Natural killer cell treated with Interleukin-12 subunit alpha and Interleukin-12 subunit beta and Interleukin-15 and Interleukin-18, amount 100 ng/mL, for 72 hours (primary cell): ENCODE data around the gene STK39. TPM values are rescaled to one million over a fixed set of nuclear protein-coding genes. Genes with fewer than 3 reads are reported as not detected.

Experiments
- ATAC-seq, 2 donors: fragments of 150-1000 bp; cut with Tn5 transposase in 1 of 2; sonication (Bioruptor Pico), chemical (Tn5 transposase) in 1 of 2; 2 replicates each; pipeline ENCODE4 v1.10.0; 2021
- DNase-seq: peaks from one replicate; pipeline ENCODE4 v3.0.0; 2022; ENCODE audit warnings: low spot score
- H3K27ac Mint-ChIP-seq, 2 donors: 1 replicate in 1 of 2; 2 replicates in 1 of 2; pipeline ENCODE4 v1.8.0; 2022; ENCODE audit warnings: mixed read lengths in 2 of 2, mild to moderate bottlenecking in 1 of 2, moderate library complexity in 1 of 2
- H3K27me3 Mint-ChIP-seq, 2 donors: 1 replicate in 1 of 2; 2 replicates in 1 of 2; pipeline ENCODE4 v1.8.0; 2022; ENCODE audit warnings: mixed read lengths in 2 of 2
- H3K36me3 Mint-ChIP-seq: one replicate; pipeline ENCODE4 v1.8.0; 2022; ENCODE audit warnings: mixed read lengths
- H3K4me1 Mint-ChIP-seq, 2 donors: 1 replicate in 1 of 2; 2 replicates in 1 of 2; pipeline ENCODE4 v1.8.0; 2022; ENCODE audit warnings: low read depth in 2 of 2, mixed read lengths in 2 of 2, mild to moderate bottlenecking in 1 of 2
- H3K4me3 Mint-ChIP-seq: one replicate; pipeline ENCODE4 v1.8.0; 2022; ENCODE audit warnings: mixed read lengths
- H3K9me3 Mint-ChIP-seq: 2 replicates; pipeline ENCODE4 v1.8.0; 2022; ENCODE audit warnings: mixed read lengths
- total RNA-seq, 2 donors: library from RNA; stranded (reverse); gene quantifications; one replicate each; pipeline ENCODE4 v1.2.3, GENCODE V29; 2022

STK39 gene
- total RNA-seq, 2 donors from 2014 or later = 39.1 to 52.0 TPM

DNA sequence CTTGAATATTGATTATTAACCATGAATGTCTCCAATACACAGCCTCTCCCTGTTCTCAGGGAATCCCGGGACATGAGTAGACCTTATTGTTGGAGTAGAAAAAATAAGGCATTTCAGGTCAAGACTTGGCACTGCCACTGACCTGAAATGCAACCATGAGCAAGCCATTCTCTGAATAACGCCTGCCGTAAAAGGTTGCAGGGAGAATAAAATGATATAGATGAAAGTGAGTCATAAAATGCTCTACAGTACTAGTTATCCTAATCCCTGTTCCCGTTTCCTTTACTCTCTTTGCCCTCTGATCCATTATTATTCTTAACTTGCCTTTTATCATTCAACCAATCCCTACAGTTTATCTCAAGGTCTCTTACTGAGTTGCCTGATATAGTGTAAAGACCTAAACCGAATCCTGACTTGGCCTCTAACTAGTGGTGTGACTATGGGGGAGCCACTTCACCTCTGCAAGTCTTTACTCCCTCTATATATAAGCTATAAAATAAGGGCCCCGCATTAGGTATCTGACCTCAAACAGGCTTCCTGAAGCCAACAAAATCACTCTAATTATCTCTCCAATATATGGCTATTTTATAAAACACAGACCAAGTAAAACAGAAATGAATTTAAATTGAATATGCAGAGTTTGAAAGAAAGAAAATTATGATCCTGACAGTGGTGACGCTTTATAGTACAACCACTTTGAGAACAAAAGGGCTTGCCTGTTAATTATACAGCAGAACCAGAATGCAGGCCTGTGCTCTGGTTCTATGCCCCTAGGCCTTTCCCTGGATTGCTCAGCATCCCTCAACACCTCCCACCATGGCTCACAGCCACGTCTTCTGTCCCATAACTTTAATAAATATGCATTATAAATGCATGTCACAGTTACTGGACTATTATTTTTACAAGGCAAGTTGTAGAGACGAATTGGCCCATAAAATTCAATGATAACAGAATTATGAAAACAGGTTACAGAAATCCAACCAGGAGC is 183.1 kb downstream of the STK39 start:
- Mint-ChIP-seq H3K4me1 (peaks cover 0 to 12% of the 10 kb centered on the region in 2 donors), H3K4me3 (no peak overlapping the region), H3K27ac (no peak overlapping the region), H3K27me3 (no peaks in the 10 kb centered on the region), H3K36me3 (peaks cover 5% of the 10 kb centered on the region), H3K9me3 (no peaks in the 10 kb centered on the region)
- ATAC-seq (no peak), DNase-seq (no peak)

DNA sequence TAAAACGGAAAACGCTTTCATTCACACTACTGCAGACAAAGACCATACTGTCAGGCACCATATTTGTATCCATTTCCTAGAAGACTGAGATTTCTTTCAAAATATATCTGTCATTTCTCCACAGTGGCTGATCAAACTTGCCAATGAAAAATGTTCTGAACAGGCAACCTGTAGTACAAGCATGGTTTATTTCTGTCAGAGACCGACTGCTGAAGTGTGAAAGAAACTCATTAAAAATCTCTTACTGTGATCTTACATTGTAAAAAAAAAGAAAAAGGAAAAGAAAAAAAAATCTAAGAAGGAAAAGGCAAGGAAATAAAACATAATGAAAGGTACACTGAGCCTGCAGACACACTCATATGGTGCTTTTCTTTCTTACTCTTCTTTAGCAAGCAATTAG is 184.5 kb downstream of the STK39 start:
- Mint-ChIP-seq H3K27me3 (no peaks in the 10 kb centered on the region), H3K4me1 (peaks cover 0 to 8% of the 10 kb centered on the region in 2 donors), H3K36me3 (peaks cover 5% of the 10 kb centered on the region), H3K9me3 (no peaks in the 10 kb centered on the region), H3K27ac (no peak overlapping the region), H3K4me3 (no peak overlapping the region)
- DNase-seq (no peak), ATAC-seq (no peak)

DNA sequence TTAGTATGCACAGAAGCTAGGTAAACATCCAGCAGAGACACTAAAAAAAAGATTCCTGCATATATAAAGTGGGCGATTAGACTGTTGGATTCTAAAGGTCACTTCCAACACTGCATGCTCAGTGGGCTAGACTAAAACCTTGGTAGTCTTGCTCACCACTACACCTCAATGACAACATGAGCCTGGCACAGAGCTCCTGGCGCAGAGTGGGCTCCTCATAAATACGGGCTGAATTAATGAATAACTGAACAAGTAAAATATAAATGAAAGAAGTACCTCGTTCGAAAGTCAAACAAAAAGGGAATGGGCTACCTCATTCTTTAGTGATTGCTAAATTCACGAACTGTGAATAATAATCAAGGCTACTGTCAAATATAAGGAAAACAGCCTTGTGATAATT is 185.3 kb downstream of the STK39 start:
- peaks cover 5% of the 10 kb centered on the region for H3K36me3 Mint-ChIP-seq
- H3K9me3 Mint-ChIP-seq = no peaks in the 10 kb centered on the region
- no peak for DNase-seq
- no peaks in the 10 kb centered on the region for H3K4me1 Mint-ChIP-seq
- ATAC-seq = no peak
- H3K27me3 Mint-ChIP-seq = no peaks in the 10 kb centered on the region
- H3K27ac Mint-ChIP-seq = no peak overlapping the region
- H3K4me3 Mint-ChIP-seq = no peak overlapping the region

DNA sequence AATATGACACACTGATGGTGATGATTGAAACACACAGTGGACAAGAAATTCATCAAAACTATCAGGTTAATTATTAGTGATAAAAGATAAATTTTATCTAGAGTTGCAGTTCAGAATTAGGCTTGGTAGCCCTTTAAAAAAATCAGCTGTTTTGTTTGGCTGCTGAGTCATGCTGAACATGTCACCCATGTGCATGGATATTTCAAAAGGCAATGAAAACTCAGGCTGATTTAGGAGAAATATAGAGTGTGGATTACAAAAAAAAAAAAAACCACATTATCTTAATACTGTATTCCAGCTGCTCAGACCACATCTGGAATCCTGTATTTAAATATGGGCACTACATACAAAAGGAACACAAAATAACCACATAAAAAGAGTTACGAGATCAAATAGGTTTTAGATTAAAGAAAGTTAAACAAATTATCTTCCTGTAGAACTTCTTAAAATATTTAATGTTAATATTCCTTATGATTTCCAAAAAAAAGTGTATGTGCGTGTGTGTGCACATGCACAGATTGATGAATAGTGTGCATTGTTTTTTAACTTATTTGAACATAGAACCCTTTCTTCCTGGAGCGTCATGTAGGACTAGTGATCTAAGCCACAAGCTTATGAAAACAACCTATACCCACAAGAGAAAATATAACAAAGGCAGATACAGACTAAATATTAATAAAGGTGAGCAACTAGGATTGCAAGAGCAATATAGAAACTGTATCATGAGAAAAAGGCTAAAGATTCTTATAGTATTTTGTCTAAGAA is 186.2 kb downstream of the STK39 start:
- H3K4me1 Mint-ChIP-seq = no peaks in the 10 kb centered on the region
- no peak overlapping the region for H3K27ac Mint-ChIP-seq
- H3K4me3 Mint-ChIP-seq = no peak overlapping the region
- no peaks in the 10 kb centered on the region for H3K27me3 Mint-ChIP-seq
- ATAC-seq (no peak), DNase-seq (no peak)
- no peaks in the 10 kb centered on the region for H3K9me3 Mint-ChIP-seq
- H3K36me3 Mint-ChIP-seq = peaks cover 5% of the 10 kb centered on the region

DNA sequence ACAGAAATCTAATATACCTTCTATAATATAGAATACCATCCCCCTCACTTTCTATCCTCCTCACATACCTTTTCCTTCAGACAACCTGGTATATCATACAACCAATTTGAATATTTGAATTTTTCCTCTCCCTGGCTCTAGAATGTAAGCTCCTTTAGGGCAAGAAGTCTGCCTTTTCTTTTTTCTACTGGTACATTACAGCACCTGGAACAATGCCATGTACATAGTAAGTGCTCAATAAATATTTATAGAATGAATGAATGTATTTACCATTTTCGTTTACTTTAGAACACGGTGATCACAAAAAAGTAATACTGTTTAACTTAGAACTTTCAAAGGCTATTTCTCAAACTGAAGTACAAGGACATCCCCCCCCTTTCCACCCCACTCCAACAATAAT is 187.6 kb downstream of the STK39 start:
- no peak overlapping the region for H3K27ac Mint-ChIP-seq
- DNase-seq (no peak), ATAC-seq (no peak)
- H3K4me1 Mint-ChIP-seq = peaks cover 2 to 3% of the 10 kb centered on the region in 2 donors
- no peaks in the 10 kb centered on the region for H3K9me3 Mint-ChIP-seq
- peaks cover 5% of the 10 kb centered on the region for H3K36me3 Mint-ChIP-seq
- no peaks in the 10 kb centered on the region for H3K27me3 Mint-ChIP-seq
- H3K4me3 Mint-ChIP-seq = no peak overlapping the region

DNA sequence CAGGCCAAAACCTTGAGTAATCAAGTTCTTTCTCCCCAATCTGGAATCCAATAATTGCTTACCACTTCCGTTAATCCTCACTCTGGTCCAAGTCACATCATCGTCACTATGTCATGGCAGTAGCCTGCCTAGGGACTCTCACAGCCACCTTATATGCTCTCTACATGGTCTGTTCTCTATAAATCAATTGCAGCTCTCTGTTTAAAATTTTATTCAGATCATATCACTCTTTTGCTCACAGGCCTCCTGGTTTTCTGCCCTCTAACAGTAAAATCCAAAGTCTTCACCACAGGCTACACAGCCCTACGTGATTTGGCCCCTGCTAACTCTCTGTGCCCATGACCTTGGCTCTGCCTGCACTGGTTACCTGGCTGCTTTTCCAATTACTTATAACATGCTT is 188.7 kb downstream of the STK39 start:
- no peaks in the 10 kb centered on the region for H3K9me3 Mint-ChIP-seq
- no peaks in the 10 kb centered on the region for H3K27me3 Mint-ChIP-seq
- no peak overlapping the region for H3K27ac Mint-ChIP-seq
- ATAC-seq = no peak
- H3K4me1 Mint-ChIP-seq = peaks cover 5 to 7% of the 10 kb centered on the region in 2 donors
- DNase-seq = no peak
- H3K36me3 Mint-ChIP-seq = peaks cover 5% of the 10 kb centered on the region
- H3K4me3 Mint-ChIP-seq = no peak overlapping the region

DNA sequence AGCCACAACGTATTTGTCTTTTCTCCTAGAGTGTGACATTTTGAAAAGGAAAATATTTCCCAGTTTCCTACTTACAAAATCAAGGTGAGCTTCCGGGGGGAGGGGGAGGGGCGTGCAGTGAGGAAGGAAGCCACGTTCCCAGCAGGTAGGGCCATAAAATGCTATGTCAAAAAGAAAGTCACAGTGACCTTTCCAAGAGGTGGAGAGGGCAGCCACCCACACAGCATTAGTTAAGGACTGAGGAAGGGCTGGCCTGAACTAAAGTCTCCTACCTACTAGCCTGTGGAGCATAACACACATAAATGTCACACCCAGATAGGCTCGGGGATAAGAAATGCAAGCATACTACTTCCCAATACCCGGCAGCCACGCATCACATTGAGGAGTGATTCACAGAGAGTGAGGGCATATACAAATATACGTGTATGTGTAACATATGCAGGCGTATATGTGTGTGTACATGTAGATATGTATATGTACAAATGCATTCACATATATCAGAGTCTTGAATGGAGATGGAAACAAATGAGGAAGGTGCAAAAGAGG is 191.1 kb downstream of the STK39 start:
- Mint-ChIP-seq H3K27me3 (no peaks in the 10 kb centered on the region), H3K9me3 (no peaks in the 10 kb centered on the region), H3K36me3 (no peaks in the 10 kb centered on the region)

DNA sequence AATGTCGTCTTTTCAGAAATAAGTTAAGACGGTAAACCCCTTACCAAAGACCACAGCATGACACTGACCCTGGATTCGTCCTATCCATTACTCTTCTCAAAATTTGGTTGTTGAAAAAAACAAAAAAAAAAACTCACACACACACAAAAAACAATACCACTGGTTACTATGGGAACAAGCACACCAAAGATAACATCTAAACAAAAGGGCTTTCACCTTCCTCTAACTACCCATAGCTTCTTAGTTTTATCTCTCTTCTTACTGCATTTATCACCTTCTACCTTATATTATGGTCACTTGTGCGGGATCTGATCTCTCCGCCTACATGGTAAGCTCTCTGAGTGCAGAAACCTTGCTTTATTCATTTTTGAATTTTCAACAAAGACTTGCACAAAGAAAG is 192.7 kb downstream of the STK39 start:
- DNase-seq = no peak
- no peak for ATAC-seq
- Mint-ChIP-seq H3K27me3 (no peaks in the 10 kb centered on the region), H3K27ac (no peak overlapping the region), H3K4me3 (no peak overlapping the region), H3K36me3 (peaks cover 3% of the 10 kb centered on the region), H3K4me1 (peaks cover 9% of the 10 kb centered on the region in 2 donors), H3K9me3 (no peaks in the 10 kb centered on the region)

More for the DNA sequence above, 191.1 kb downstream of the STK39 start:
- ATAC-seq = no peak
- Mint-ChIP-seq H3K27ac (no peak overlapping the region), H3K4me3 (no peak overlapping the region), H3K4me1 (peaks cover 5 to 9% of the 10 kb centered on the region in 2 donors)
- no peak for DNase-seq

DNA sequence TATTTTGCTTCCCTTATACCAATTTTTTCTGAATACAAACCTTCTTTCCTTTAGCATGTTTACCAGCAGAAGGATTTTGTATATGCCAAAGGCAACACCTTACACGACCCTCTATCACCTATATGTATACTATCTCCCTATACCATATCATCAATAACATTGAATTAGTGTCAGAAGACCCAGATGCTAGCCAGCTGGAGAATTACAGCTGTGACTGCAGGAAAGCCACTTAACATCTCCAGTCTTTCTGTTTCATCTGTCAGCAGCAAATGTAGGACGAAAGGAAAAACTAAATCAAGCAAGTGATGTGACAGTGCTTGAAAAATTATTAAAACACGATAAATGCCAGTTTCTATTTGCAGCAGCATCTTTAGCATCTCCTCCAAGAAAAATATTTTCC is 193.7 kb downstream of the STK39 start:
- peaks cover 13 to 15% of the 10 kb centered on the region in 2 donors for H3K4me1 Mint-ChIP-seq
- no peak for DNase-seq
- H3K9me3 Mint-ChIP-seq = no peaks in the 10 kb centered on the region
- H3K27me3 Mint-ChIP-seq = no peaks in the 10 kb centered on the region
- peaks cover 6% of the 10 kb centered on the region for H3K36me3 Mint-ChIP-seq
- no peak for ATAC-seq
- peak overlapping the region in 1 of 2 donors; percentile 50 for H3K27ac Mint-ChIP-seq
- no peak overlapping the region for H3K4me3 Mint-ChIP-seq

DNA sequence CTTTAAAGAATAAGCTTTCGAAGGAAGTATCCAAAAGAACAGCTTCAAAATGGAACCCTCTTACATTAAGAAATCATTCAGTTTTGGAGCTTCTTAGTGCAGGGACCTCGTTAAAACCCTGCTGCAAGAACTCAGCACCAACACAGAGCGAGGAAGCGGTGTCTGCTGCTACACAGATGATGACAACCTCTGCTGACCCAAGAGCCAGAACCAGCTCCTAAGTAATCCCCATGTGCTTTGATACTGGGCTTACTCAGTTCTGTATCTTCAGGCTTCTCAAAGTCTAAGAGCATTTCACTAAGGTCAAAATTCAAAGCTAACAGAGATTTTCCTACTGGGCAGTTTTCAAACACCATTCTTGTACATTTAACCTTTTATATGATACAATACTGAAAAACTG is 194.6 kb downstream of the STK39 start:
- Mint-ChIP-seq H3K36me3 (peaks cover 6% of the 10 kb centered on the region), H3K4me3 (no peak overlapping the region)
- ATAC-seq = no peak

DNA sequence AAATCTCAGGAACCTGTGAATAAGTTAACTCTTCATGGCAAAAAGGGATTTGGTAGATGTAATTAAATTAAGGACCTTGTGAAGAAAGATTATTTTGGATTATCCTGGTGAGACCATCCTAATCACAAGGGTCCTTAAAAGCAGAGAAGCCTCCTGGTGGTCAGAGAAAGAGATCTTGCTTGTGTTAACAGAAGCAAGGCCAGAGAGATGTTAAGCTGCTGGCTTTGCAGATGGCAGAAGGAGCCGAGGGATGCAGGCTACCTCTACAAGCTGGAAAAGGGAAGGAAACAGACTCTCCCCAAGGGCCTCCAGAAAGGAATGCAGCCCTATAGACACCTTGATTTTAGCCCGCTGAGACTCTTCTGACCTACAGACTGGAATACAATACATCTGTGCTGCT is 197.0 kb downstream of the STK39 start:
- Mint-ChIP-seq H3K27ac (peak overlapping the region in 1 of 2 donors; percentile 17), H3K27me3 (no peaks in the 10 kb centered on the region), H3K9me3 (no peaks in the 10 kb centered on the region), H3K36me3 (peaks cover 6% of the 10 kb centered on the region), H3K4me3 (no peak overlapping the region), H3K4me1 (peaks cover 17 to 21% of the 10 kb centered on the region in 2 donors)
- no peak for ATAC-seq
- no peak for DNase-seq

More for the DNA sequence above, 194.6 kb downstream of the STK39 start:
- Mint-ChIP-seq H3K27ac (no peak overlapping the region), H3K9me3 (no peaks in the 10 kb centered on the region), H3K27me3 (no peaks in the 10 kb centered on the region), H3K4me1 (peaks cover 15 to 17% of the 10 kb centered on the region in 2 donors)
- DNase-seq = no peak

DNA sequence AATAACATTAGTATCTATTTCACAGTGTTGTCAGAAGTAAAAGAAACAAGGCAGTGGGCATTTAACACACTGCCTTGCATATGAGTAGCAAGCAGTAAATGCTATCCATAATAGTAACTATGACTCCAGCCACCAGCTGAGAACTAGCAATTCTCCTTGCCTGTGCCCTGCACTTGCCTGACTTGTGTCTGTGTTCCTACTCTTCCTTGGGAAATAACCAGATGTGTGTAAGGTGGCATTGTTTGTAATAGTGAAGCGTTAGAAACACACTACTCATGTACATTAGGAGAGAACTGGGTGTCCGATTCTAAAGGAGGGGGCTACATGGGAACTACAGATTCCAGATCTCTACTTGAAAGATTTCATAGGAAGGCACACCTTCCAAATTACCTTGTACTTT is 197.8 kb downstream of the STK39 start:
- H3K4me1 Mint-ChIP-seq = peaks cover 13 to 19% of the 10 kb centered on the region in 2 donors
- H3K9me3 Mint-ChIP-seq = no peaks in the 10 kb centered on the region
- DNase-seq = no peak
- H3K27me3 Mint-ChIP-seq = no peaks in the 10 kb centered on the region
- peaks cover 6% of the 10 kb centered on the region for H3K36me3 Mint-ChIP-seq
- peak overlapping the region in 1 of 2 donors; percentile 17 for H3K27ac Mint-ChIP-seq
- ATAC-seq = no peak
- no peak overlapping the region for H3K4me3 Mint-ChIP-seq

DNA sequence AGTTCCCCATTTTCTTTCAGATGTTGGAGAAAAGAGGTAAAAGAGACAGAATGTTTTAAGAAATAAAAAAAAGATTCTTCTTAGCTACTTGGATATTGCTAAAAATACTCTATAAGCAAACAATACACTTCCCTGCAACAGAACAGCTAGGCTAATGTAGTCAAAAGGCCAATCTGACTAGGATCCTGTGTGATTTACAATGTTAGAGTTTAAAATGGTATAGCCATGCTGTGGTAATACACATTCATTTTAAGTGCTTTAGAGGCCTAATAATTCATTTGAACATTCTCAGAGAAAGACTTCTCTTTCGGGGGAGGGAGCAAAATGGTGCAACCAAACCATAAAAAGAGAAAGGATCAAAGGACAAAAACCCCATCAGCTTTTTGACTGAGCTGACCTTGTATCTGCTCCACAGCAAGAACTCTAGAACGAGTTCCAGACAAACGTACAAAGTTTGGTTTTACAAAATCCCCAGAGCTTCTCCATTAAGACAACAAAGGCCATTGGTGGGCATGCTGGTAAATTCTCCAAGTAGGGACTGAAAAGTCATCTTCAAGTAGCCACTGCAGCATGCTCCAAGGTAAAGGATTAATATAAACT is 200.2 kb downstream of the STK39 start:
- peaks cover 14 to 19% of the 10 kb centered on the region in 2 donors for H3K4me1 Mint-ChIP-seq

More for the DNA sequence above, 200.2 kb downstream of the STK39 start:
- Mint-ChIP-seq H3K27me3 (no peaks in the 10 kb centered on the region), H3K9me3 (no peaks in the 10 kb centered on the region), H3K36me3 (peaks cover 6% of the 10 kb centered on the region), H3K27ac (no peak overlapping the region), H3K4me3 (no peak overlapping the region)
- ATAC-seq (no peak), DNase-seq (no peak)
